Embryonic facial prominence (tissue), 1 donor: ENCODE measurements around the gene STARD3.

ENCODE experiments used
- DNase-seq: peaks from one replicate; pipeline ENCODE4 v3.0.0-alpha.2; 2016; ENCODE audit errors: extremely low spot score

Gene STARD3

DNA sequence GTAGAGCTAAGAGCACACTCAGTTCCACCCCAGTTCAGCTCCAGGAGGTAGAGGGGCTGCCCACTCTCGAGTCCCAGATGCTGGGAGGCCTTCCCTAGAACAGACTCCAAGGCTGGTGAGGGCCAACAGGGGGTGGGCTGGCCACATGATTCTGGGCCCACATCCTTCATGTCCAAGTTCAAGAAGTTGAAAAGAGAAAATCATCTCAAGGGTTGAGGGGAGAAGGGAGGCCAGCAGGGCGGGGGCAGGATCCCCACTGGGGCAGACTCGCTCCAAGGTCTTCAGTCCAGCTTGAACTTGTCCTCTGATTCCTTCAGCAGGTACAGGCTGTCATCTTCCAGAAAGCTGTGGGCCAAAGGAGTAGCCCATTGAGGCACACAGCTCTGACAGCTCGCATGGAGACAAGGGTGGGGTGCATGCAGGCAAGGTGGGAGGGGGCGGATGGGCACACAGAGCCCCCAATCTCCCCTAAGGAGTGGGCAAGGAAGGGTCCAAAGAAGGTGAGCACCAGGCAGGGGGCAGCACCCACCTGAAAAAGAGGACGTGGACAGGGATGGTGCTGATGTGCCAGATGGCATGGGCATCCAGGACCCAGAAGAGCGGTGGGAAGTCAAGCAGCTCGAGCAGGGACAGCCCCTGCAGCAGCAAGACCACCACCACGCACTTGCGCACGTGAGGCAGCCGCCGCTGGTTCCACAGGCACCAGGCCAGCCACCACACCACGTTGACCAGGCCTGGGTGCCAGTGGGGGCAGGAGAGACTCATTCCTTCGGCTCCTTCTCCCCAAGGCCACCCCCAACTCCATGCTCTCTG lies 35.8 kb downstream of the STARD3 start:
- DNase-seq = no peak

DNA sequence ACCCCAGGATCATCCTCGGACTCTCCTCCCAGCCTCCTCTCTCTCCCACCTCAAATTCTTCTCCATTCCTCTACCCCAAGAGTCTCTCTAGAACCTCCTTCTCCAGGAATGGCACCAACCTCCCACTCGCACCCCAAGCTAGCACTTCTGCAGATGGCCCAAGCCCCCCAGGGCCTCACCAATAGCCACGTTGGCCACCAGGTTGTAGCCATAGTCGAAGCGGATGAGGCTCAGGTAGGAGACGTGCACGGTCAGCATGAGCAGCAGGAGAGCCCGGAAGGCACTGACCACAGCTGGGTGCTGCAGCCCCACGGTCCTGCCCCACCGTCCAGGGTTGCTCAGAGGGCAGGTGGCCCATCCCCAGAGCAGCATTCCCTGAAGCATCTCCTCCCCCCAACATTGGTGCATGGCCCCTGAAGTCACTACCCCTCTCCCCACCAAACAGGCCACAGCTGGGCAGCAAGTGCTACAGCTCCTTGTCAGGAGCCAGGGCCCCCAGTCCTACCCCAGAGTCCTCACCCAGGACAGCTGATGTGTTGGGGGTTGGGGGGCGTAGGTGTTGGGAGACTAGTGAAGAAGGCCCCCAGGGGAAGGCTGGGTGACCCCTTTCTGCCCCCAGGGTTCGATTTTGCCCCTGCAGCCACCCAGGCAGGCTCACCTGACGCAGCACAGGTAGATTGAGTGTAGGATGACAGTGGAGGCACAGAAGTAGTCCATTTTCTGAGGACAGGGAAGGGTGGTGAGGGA lies 36.6 kb downstream of the STARD3 start:
- no peak for DNase-seq

DNA sequence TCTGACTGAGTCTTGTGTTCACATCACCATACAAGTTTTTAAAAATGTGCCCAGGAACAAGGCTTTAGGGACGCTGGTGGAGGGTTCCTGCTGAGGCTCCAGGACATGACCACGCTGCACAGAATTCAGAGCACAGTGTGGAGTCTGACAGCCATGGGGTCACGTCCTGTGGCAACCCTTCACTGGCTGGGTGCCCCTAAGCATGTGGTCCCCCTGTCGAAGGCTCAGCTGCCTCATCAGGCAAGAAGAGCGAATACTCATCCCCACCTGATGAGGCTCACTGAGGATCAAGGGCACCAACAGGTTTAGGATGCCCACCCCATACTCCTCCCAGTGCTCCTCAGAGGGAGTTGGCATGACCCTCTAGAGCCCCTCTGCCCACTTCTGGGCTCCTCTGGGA lies 37.2 kb downstream of the STARD3 start:
- DNase-seq = no peak

DNA sequence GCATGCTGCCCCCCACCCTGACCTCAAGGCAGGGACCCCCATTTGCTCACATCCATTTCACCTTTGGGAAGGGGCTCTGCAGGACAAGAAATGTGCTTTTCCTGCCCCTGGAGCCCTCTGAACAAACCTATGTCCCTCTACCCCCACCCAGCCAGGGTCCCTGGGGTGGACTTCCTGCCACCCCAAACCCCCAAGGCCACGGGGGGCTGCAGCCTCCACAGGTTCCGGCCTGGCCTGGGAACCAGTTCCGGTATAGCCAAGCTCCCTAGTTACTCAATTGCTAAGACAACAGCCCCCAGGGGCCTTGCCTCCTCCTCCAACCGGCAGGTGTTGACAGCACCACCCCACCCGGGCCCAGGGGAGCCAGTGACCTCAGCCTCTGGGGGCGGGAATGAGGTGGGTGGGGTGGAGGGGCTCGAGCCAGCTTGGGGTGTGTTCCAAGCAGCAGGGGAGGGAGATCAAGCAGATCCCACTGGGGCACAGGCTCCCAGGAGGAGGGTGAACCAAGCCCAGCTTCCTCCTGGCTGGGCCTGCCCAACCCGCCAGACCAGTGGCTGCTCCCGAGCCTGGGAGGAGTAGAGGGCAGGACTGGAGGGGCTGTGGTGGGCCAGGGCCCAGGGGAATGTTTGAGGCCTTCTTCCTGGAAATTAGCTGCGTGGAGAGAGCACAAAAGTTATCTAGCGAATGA lies 37.9 kb downstream of the STARD3 start:
- DNase-seq = no peak

DNA sequence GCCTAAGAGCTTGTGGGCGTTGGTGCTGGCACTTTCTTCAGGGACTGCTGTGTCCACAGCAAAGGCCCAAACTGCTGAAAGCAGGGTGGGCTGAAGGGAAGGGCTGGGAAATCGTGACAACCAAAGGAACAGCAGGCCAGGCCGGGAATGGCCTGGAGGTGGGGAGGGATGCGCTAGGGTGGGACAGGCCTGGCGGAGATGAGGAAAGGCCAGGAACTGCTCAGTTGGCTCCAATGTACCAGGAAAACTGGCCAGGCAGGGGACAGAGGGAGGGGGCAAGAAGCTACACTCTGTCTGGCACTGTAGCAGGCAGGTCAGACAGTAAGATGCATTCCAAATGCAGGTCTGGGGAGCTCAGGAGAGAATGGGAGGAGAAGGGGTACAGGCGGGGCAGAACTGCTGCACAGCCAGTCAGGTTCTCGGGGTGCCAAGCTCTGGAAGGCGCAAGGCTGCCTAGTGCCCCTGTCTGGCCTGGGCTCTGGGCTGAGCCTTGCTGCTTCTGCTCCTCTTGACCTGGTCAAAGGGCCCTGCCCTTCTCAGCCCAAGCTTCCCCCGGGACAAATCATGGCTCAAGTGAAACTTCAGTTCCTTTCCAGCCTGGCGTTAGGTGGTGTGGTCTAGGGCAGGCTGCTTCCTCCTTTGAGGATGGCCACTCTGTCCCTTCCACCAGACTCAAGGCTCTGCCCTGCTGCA lies 38.6 kb downstream of the STARD3 start:
- DNase-seq = no peak

DNA sequence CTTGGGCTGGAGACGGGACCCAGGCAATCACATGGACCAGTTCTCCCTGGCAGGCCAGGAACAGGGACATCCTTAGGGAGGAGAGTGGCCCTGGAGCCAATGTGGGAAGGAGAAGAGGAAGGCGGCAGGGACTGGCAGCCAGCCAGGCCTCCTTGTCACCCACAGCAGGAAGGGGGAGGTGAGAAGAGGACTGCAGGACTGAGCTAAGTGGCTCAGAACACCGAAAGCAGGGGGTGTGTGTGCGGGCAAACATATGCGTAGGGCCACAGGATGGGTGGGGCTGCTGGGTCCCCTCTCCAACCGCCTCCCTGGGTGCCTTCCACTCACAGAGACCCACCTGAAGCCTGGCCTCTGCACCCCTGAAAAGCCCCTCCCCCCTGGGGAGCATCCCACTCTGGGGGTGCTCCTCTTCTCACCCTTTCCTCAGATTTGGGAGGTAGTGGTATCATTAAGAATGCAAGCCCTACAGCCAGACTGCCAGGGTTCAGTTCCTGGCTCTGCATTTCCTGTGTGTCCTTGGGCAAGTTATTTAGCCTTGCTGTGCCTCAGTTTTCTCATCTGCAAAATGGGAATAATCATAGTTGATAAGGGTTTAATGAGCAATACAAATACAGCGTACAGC lies 39.4 kb downstream of the STARD3 start:
- no peak for DNase-seq

DNA sequence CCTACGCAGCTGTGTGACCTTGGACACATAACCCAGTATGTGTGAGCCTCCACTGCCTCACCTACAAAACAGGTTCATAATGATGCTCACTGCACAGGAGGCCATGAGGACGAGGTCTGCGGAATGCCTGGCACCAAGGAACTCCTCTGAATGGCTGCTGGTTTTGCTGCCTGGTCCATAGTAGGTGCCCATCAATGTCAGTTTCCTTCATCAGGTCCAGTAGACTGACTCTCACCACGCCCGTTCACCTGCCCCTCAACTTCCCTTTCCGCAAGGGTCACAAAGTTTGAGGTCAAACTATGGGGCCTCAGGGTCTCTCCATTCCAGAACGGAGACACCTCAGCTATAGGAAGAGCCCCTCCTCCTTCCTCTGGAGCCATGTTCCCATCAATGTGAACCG lies 40.1 kb downstream of the STARD3 start:
- no peak for DNase-seq

DNA sequence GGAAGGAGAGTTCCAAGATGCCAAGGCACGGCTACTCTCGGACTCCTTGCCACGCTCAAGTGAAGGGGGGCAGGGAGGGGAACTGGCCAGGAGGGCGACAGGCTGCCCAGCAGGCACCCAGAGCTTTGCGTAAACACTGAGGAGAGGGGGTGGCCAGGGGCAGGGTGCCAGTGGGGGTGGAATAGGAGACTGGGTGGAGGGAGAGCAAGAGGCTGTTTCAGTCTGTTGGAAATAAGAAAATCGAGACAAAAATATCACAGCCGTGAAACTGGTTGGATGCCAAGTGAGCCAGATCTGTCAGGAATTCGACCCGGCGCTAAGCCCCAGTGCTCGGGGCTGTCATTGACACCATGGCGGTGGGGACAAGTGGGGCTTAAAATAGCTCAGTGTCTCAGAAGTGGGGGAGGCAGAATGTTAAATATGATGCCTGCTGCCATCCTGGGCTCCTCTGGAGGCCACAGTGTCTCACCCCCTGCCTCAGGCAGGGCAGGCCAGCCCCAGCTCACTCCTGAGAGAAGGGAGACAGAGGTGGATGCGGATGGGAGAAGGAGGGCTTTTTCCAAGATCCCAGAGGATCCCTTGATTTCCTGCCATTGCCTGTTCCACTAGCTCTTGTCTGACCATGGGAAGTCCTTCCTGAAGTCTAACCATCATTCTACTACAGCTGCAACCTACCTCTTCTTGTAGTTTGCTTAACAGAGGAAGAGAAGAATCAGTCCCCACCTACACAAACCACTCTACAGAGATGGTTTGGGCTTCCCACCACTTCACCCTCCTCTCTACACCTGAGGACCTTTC lies 40.8 kb downstream of the STARD3 start:
- no peak for DNase-seq

DNA sequence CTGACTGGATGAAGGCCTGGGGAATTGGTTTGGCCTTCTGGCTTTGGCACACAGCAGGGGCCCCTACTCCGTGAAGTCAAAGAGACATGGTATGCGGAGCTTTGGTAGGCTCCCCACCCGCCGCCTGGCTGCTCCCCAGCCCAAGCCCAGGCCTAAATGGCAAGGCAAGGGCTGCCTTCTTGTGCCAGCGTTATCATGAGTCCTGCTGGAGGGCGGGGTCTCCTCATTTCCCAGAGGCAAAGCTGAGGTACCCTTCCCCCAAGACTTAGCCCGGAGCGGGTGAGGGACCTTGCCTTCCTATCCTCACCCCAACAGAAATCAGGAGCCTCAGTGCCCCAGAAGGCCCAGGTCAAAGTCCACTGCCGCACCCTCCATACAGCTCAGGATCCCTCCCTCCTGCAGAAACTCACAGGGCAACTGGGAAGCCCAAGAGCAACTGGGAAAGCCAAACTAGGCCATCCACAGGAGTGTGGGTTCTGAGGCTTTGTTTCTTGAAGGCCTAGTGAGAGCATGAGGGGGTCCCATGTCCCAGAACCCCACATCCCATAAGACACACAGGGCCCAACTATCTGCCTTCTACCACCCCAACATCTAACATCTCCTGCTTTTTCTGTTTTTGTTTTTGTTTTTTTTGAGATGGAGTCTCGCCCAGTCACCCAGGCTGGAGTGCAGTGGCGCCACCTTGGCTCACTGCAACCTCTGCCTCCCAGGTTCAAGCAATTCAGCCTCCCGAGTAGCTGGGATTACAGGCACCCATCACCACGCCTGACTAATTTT lies 41.6 kb downstream of the STARD3 start:
- no peak for DNase-seq

DNA sequence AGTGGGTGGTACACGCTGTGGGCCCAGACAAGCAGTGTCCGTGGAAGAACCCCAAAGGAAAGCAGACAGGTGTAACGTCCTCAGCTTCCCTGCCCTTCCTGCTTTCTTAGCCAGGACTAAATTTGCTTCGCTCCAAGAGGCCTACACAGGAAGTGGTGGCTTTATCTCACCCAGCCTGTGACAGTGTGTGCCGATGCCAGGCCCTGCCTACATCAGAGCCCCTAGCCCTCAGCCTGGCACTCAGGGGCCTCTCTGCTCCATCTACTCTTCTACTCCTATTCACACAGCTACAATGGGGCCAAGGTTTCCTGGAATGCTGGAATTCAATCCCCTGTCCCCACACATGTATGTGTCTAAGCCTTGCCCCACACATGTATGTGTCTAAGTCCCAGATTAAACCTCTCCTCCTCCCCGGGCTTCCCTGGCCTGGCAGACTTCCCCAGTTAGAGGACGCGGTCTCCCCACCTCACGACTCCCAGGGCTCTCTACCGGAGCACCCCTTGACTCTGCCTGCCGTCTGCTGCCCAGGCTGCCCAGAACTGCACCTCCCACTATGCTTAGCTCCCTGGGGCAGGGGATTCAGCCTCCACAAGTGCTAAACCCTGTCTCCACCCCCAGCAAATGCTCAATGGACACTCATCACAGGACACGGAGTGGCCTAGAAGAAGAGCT lies 42.7 kb downstream of the STARD3 start:
- no peak for DNase-seq

DNA sequence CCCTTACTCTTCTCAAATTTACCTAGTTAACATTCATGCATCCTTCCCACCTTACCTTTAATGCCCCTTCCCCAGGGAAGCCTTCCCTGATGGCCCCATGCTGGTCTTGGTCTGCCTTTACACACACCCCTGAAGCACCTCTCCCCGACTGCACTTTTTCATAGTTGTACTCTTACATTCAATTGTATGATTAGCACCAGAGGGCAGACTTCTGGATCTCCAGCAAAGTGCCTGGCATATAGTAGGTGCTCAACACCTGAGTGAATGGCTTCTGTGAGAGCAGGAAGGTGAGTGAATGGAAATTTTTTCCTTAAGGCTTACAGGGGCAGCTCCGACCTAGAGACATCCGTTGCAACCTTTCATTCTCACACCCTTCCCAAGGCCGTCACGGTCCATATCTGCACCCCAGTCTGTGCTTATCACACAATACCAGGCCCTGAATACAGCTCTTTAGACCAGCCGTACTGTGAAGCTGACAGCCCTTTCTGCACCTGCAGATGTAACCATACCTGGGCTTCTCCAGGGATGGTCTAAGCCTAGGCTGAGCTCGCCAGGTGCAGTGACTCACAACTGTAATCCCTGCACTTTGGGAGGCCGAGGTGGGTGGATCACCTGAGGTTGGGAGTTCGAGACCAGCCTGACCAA lies 46.5 kb downstream of the STARD3 start:
- no peak for DNase-seq

DNA sequence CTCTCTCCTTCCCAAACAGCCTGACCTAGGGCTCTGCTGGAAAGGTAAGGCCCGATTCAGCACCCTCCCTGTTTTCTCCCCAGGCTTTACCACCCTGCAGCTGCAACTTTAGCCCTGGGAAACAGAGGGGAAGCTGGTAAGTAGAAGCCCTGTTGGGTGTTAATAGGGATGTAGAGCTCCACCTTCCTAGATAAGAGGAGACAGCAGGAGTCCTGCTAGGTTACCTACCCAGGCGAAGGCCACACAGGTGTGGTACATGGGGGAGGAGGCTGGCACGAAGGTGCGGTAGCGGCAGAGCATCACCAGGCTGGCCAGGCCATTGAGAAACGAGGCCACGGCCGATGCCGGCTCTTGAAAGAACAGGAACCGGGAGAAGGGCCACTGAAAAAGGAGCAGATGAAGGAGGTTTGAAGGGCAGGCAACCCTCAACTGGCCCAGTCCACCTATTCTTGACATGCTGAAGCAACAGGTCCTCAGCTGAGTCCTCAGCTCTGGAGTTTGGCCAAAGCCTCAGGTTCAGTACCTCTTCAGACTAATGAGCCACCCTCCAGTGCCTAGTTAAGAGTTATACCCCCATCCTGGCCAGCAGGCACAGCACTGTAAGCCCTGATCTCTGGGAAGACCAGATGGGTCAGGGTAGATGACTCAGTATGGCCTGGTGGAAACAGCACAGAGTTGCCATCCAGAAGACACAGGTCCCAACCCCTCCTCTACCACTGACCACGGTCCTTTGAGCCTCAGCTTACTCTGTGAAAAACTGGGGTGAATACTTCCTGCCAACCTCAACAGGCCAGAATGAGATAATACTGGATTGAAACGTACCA lies 47.6 kb downstream of the STARD3 start:
- no peak for DNase-seq

DNA sequence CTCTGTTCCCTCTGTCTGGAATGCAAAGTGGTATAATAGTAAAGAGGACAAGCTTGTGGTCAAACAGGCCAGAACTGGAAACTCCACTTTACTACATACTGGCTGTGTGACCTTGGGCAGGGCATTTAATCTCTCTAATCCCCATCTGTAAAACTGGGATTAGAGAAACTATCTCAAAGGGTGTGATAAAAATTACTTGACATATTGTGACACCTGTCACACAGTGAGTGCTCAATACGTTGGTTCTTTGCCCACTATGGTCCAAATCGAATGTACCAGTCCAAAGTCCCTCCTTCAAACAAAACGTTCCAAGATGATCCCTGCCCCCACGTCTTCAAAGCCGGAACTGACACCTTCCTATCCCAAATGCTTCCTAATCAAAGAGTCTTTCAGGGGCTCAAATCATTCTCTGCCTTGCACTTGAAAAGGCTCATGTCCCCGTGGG lies 50.2 kb downstream of the STARD3 start:
- no peak for DNase-seq

DNA sequence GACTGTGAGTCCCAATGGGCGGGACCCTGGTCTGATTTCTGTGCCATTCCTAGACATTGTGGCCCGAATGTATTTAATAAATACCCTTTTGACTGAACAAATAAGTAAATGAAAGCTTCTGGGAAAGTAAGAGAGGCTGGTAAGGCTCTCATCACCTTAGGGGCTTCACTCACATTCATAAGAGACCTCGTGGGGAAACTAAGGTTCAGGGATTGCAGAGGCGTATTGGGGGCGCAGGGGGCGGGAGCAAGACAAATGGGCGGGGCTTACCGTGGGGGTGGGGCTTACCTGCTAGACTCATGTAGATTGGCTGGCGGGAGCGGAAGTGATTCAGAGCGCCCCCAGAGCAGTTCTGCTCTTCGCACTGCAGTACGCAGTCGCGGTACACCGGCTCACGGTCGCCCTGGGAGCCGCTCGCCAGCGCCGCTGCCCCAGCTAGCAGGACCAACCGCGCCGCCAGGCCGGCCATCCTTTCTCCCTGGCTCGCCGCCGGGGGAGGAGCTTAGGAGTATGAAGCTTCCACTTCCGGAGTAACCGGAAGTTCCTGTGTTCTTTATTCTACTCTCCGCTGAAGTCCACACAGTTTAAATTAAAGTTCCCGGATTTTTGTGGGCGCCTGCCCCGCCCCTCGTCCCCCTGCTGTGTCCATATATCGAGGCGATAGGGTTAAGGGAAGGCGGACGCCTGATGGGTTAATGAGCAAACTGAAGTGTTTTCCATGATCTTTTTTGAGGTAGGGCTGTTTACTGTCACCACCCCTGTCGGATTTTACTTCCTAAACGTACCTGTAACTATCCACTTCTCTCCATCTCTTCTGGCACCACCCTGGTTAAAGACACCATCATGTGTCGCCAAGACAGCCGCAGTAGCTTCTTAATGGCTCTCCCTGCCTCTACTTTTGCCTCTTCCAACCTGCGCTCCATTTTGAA lies 50.9 kb downstream of the STARD3 start, which contains the start of gene PGAP3:
Gene PGAP3 (minus strand): TSS at position 512 of the 929 bp plus-strand sequence. CDS start 43 bp downstream, at position 469.
- peak; percentile 77 for DNase-seq

DNA sequence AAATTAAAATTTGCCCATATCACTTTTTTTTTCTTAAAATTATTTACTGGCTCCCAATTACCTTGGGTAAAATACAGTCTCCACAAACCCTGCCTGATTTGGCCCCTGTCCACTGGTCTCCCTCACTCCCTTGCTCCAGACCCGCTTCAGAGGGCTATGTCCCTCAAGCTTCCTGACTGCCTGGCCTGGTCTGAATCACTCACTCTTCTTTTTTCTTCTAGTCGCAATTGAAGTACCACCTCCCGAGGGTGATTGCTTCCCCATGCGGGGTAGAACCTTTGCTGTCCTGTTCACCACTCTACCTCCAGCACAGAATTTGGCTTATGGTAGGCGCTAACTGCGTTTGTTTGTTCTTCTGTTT lies 51.5 kb downstream of the STARD3 start:
- no peak for DNase-seq

DNA sequence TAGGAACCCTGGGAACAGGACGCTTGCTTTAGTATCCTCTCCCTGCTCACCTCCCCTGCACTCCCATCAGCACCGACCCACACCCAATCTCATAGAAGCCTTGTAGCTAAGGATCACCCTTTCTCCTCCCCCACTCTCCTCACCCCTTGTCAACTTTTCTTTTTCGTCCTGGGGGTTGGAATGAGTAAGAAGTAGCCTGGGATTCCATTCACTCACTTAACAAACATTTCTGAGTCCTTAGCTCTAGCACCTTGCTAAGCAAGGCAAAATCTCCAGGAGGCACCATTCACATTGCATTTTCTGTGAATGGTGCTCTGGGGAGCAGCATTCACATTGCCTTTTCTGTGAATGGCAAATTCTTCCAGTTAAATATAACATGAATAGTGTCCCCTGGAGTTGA lies 52.0 kb downstream of the STARD3 start:
- no peak for DNase-seq

DNA sequence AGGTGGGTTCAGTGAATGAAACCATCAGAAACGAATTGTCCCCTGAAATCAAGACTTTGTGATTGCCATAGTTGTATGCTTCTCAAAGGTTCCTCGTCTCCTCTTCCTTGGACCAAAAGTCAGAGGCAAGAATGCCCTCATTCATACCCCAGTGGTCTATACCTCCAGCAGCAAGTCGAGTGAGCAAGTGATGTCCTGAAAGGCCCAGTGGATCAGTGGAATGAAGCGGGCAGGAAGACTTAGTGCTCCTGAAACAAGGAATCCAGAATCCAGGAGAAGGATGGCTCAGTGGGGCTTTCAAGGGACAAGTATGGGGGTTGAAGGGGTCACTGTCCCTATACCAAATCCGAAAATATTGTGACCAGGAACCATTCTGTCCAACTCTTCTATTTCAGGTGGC lies 57.6 kb downstream of the STARD3 start:
- DNase-seq = no peak
